NCI-H1048 (cell line): ENCODE results near the gene SEPTIN10.
"Not testable (repeated sequence)": the region's sequence is repeated elsewhere in the genome, so short reads cannot be mapped to it uniquely, and the experiment has no call there.

Source experiments
- DNase-seq: peaks from one replicate; lab custom pipeline; 2025; lab: John Stamatoyannopoulos, UW

The SEPTIN10 gene

GRCh38 chr2:109613922-109614714 is at the start of gene SEPTIN10, which contains the start of gene SOWAHC:
Gene SEPTIN10 (minus strand): TSS chr2:109613966. CDS start chr2:109613827, 139 bp downstream.
Gene SOWAHC (plus strand): TSS chr2:109614364. CDS start chr2:109614490, 126 bp downstream.
- peak; percentile 88 for DNase-seq

GRCh38 chr2:109662889-109663288 is 49.1 kb upstream of the SEPTIN10 start:
- no peak for DNase-seq

- DNase-seq: no peak
Measured at GRCh38 chr2:109660046-109660860, 46.5 kb upstream of the SEPTIN10 start.

- no peak for DNase-seq
Measured at GRCh38 chr2:109659396-109660045, 45.8 kb upstream of the SEPTIN10 start.

GRCh38 chr2:109655287-109655686 is 41.5 kb upstream of the SEPTIN10 start:
- DNase-seq: no peak

- DNase-seq: no peak
Measured at GRCh38 chr2:109654326-109655050, 40.7 kb upstream of the SEPTIN10 start.

- no peak for DNase-seq
Measured at GRCh38 chr2:109649736-109650695, 36.2 kb upstream of the SEPTIN10 start.

- no peak for DNase-seq
Measured at GRCh38 chr2:109648041-109648527, 34.3 kb upstream of the SEPTIN10 start.

- DNase-seq: no peak
Measured at GRCh38 chr2:109647636-109648035, 33.9 kb upstream of the SEPTIN10 start.

GRCh38 chr2:109646961-109647360 is 33.2 kb upstream of the SEPTIN10 start:
- DNase-seq: no peak

GRCh38 chr2:109645412-109646184 is 31.8 kb upstream of the SEPTIN10 start:
- no peak for DNase-seq

GRCh38 chr2:109644571-109645275 is 31.0 kb upstream of the SEPTIN10 start:
- no peak for DNase-seq

- not testable (repeated sequence) for DNase-seq
Measured at GRCh38 chr2:109640000-109640399, 26.2 kb upstream of the SEPTIN10 start.

GRCh38 chr2:109638795-109639194 is 25.0 kb upstream of the SEPTIN10 start:
- no peak for DNase-seq

GRCh38 chr2:109637749-109638570 is 24.2 kb upstream of the SEPTIN10 start:
- DNase-seq: no peak

GRCh38 chr2:109636317-109636716 is 22.6 kb upstream of the SEPTIN10 start:
- no peak for DNase-seq

- DNase-seq: no peak
Measured at GRCh38 chr2:109635426-109636304, 21.9 kb upstream of the SEPTIN10 start.
